ENCODE data around the gene SRP19.
A peak's percentile ranks its signal among the peaks of the same experiment; 100 is the strongest.

The SRP19 gene

DNA sequence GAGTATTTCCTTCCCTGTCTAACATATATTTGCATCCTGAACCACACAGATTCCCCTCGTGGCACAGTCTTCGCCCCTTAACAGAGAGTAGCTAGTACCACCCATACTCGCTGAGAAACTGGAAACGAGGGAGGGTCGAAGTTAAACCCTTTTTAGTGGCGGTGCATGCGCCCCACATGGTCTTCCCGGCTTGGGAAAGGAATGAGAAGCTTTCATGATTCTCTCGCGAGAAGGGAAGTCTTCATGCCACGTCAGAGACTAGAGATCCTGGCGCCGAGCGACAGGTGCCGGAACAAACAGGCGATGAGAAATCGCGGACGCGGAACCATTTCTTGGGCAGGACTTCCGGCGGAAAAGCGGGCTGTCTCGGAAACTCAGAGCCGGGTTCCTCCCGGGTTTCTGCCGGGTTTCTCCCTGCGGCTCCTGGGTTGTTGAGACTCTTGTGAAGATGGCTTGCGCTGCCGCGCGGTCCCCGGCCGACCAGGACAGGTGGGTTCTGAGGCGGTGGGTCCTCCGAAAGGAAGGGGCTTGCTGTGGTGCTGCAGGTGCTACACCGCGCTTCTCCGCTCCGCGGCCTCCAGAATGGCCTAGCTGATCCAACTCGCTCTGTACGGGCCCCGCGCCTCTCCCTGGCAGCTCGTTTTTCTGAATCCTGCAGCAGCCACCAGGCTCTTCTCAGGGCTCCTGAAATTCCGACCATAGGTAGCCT is at the start of gene SRP19:
SRP19 (plus strand) TSS at position 359 of the 709 bp plus-strand sequence; CDS start at position 449, 90 bp downstream.
- H3K4me3 ChIP-seq (ENCODE audit: low read depth, low read length): peak within 1 kb of the TSS; percentile 86
- TF ChIP-seq, protein P1, sequence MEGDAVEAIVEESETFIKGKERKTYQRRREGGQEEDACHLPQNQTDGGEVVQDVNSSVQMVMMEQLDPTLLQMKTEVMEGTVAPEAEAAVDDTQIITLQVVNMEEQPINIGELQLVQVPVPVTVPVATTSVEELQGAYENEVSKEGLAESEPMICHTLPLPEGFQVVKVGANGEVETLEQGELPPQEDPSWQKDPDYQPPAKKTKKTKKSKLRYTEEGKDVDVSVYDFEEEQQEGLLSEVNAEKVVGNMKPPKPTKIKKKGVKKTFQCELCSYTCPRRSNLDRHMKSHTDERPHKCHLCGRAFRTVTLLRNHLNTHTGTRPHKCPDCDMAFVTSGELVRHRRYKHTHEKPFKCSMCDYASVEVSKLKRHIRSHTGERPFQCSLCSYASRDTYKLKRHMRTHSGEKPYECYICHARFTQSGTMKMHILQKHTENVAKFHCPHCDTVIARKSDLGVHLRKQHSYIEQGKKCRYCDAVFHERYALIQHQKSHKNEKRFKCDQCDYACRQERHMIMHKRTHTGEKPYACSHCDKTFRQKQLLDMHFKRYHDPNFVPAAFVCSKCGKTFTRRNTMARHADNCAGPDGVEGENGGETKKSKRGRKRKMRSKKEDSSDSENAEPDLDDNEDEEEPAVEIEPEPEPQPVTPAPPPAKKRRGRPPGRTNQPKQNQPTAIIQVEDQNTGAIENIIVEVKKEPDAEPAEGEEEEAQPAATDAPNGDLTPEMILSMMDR (IDR thresholded peaks at IDR 0.05; ENCODE audit: low read depth, low read length): no peak

DNA sequence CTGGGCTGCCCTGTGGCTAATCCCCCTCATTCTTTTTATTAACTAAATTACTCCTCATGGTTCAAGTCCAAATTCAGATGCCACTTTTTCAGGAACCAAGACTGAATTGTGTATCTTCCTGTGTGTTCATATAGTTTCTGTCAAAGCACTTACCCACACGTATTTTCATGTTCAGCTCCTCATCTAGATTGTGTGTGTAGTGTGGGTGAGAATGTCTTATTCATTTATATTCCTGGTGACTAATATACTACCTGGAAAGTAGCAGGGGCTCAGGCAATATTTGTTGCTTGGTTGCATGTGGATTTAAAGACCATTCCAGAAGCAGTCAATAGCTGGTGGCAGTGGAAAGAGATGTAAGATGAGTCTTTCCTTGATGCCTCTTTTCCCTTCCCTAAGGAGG is 48.5 kb upstream of the SRP19 start:
- TF ChIP-seq, protein P1 (IDR thresholded peaks at IDR 0.05; ENCODE audit: low read depth, low read length): no peak
- H3K4me3 ChIP-seq (ENCODE audit: low read depth, low read length): no peak overlapping the region

DNA sequence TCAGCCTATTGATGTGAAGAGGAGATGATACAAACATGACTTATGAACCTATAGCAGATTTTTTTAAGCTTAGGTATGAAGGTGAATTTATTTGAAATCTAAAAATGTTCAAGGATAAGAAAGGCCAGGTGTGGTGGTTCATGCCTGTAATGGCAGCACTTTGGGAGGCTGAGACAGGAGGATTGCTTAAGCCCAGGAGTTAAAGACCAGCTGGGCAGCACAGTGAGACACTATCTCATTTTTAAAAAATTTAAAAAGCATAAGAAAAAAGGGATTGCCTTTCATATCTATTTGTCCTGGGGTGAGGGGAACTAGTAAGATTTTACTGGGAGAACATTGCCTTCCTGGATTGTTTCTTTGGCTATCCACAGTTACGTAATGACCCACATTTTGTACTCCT is 40.8 kb upstream of the SRP19 start:
- TF ChIP-seq, protein P1 (IDR thresholded peaks at IDR 0.05; ENCODE audit: low read depth, low read length): no peak
- H3K4me3 ChIP-seq (ENCODE audit: low read depth, low read length): no peak overlapping the region

DNA sequence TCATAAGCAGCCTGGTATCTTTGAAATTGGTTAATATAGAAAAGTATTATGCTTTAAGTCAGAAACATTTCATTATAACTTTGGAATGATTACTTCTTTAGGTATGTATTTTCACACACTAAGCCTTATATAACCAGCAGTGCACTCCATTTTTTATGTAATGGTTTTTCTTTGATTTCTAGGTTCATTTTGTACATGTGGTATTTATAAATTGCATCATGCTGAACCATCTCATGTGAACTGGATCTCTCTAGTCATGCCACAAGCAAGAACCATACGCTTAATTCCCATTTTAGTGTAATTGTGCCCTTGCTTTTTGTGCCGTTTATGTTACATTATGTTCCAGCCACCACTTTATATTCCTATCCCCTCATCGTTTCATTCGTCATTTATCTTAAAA is 38.6 kb upstream of the SRP19 start:
- TF ChIP-seq, protein P1 (IDR thresholded peaks at IDR 0.05; ENCODE audit: low read depth, low read length): no peak

DNA sequence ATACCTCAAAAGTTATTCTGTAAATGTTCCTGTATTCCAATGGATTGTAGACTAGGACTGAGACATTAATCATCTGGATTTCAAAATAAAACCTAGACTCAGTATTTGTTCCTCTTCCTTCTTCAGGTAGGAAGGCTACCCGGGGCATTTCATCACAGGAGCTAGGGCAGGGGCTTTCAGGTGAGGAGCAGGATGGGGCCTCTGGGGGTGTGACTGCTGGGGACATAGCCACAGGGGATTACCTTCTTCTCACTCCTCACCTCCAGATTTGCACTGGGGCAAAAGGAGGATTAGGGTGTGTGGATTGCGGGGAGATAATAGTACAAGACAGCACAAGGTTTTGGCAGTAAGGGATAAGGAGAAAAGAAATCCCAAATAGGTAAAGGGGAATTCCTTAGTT is 37.9 kb upstream of the SRP19 start:
- TF ChIP-seq, protein P1 (IDR thresholded peaks at IDR 0.05; ENCODE audit: low read depth, low read length): no peak

More for the DNA sequence above, 38.6 kb upstream of the SRP19 start:
- H3K4me3 ChIP-seq (ENCODE audit: low read depth, low read length): no peak overlapping the region

DNA sequence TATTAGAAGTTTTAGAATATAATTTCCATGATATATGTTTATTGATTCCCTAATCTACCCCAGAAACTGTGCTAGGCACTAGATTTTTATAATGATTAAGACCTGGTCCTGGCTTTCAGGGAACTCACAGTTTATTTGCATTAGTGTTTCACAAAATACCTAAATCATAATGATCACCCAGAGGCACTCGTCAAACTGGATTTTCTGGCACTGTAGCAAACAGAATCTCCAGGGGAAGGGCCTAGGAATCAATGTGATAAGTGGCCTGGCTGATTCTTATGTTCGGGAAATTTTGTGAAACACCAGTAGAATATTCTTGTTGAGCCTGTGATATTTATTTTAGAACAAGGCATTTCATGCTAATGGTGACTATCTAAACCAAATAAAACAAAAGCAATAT is 37.4 kb upstream of the SRP19 start:
- TF ChIP-seq, protein P1 (IDR thresholded peaks at IDR 0.05; ENCODE audit: low read depth, low read length): no peak
- no peak overlapping the region for H3K4me3 ChIP-seq (ENCODE audit: low read depth, low read length)

More for the DNA sequence above, 37.9 kb upstream of the SRP19 start:
- no peak overlapping the region for H3K4me3 ChIP-seq (ENCODE audit: low read depth, low read length)

DNA sequence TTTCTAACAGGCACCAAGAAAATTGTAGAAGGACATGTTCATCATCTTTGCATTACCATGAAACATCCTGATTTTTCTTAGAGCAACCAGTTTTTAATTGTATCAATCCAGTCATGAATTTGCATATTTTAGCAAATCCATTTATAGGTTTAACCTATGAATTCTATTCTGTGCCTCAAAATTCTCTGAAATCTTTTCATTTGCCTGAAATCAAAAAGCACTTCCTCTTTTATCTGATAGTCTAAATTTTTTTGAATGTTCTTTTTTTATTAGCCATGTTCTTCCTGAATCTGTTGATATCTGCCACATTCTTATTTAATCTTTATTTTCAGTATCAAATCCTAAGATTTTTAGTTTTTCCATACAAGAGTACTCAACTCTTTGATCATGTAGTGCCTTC is 36.9 kb upstream of the SRP19 start:
- no peak overlapping the region for H3K4me3 ChIP-seq (ENCODE audit: low read depth, low read length)
- TF ChIP-seq, protein P1 (IDR thresholded peaks at IDR 0.05; ENCODE audit: low read depth, low read length): no peak
